Tibial artery (tissue), 4 donors: ENCODE data around the gene CCSER1.

Experiments used
- DNase-seq, 2 donors: peaks; one replicate each; pipeline ENCODE4 v3.0.0-alpha.2; 2019
- H3K27ac ChIP-seq, 2 donors: fragments of 200-600 bp; sonication (generic) in 1 of 2; 1 replicate in 1 of 2; 2 replicates in 1 of 2; pipeline ENCODE4 v1.5.1; 2018 to 2019; ENCODE audit warnings: mild to moderate bottlenecking in 1 of 2
- H3K27me3 ChIP-seq, 2 donors: fragments of 200-600 bp; sonication (generic) in 1 of 2; one replicate each; pipeline versions ENCODE4 v1.5.1 to v1.6.0; 2016 to 2019
- H3K36me3 ChIP-seq, 3 donors: fragments of 200-600 bp; sonication (generic) in 2 of 3; one replicate each; pipeline ENCODE4 v1.5.1; 2016 to 2019; ENCODE audit warnings: mild to moderate bottlenecking in 2 of 3
- H3K4me1 ChIP-seq, 4 donors: fragments of 200-600 bp; sonication (generic) in 2 of 4; 1 replicate in 3 of 4; 2 replicates in 1 of 4; pipeline ENCODE4 v1.5.1; 2016 to 2019
- H3K4me3 ChIP-seq, 2 donors: fragments of 200-600 bp; sonication (generic) in 1 of 2; 1 replicate in 1 of 2; 2 replicates in 1 of 2; pipeline ENCODE4 v1.5.1; 2018 to 2019; ENCODE audit warnings: mild to moderate bottlenecking in 2 of 2
- H3K9me3 ChIP-seq, 3 donors: fragments of 200-600 bp; sonication (generic) in 1 of 3; one replicate each; pipeline ENCODE4 v1.5.1; 2016 to 2019
- intact Hi-C: fragments of 100-400 bp; cut with DNase I; formaldehyde crosslinking; loops from one replicate; pipeline ENCODE4 v1.15.0; 2023; ENCODE audit warnings: low total_unique reads
- TF ChIP-seq, protein P1 (sequence below), 2 experiments: fragments of 200-600 bp in 1 of 2; fragments of 450-650 bp in 1 of 2; IDR thresholded peaks; one replicate each; pipeline ENCODE4 v1.5.1; 2017 to 2019; ENCODE audit warnings: antibody characterized with exemption in 2 of 2, mild to moderate bottlenecking in 1 of 2, moderate library complexity in 1 of 2

CCSER1 gene

DNA sequence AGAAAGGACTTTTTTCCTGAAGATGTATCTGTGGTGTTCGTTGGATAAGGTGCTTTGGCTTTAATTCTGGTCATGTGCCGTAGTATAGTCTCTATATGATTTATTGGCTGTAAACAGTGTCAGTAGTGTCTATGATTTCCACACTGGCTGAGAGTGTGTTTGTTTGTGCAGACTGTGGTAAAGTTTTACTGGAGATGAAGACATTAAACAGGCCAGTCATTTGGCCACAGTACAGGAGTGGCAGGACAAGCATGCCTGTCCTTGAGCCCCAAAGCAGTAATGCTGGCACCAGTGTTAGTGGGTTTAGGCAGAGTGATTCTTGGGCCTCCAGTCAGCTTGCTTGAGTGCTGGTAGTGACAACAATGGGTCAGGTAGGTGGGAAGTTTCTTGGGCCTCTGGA lies 1152.7 kb downstream of the CCSER1 start:
- no peaks in the 10 kb centered on the region for H3K9me3 ChIP-seq
- no peak overlapping the region for H3K4me3 ChIP-seq
- H3K4me1 ChIP-seq: no peaks in the 10 kb centered on the region
- no peak for DNase-seq
- TF ChIP-seq, protein P1, sequence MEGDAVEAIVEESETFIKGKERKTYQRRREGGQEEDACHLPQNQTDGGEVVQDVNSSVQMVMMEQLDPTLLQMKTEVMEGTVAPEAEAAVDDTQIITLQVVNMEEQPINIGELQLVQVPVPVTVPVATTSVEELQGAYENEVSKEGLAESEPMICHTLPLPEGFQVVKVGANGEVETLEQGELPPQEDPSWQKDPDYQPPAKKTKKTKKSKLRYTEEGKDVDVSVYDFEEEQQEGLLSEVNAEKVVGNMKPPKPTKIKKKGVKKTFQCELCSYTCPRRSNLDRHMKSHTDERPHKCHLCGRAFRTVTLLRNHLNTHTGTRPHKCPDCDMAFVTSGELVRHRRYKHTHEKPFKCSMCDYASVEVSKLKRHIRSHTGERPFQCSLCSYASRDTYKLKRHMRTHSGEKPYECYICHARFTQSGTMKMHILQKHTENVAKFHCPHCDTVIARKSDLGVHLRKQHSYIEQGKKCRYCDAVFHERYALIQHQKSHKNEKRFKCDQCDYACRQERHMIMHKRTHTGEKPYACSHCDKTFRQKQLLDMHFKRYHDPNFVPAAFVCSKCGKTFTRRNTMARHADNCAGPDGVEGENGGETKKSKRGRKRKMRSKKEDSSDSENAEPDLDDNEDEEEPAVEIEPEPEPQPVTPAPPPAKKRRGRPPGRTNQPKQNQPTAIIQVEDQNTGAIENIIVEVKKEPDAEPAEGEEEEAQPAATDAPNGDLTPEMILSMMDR (IDR thresholded peaks at IDR 0.05): no peak
- no peaks in the 10 kb centered on the region for H3K36me3 ChIP-seq
- H3K27ac ChIP-seq: no peak overlapping the region
- H3K27me3 ChIP-seq: no peaks in the 10 kb centered on the region
- intact Hi-C loops: no loop called here

DNA sequence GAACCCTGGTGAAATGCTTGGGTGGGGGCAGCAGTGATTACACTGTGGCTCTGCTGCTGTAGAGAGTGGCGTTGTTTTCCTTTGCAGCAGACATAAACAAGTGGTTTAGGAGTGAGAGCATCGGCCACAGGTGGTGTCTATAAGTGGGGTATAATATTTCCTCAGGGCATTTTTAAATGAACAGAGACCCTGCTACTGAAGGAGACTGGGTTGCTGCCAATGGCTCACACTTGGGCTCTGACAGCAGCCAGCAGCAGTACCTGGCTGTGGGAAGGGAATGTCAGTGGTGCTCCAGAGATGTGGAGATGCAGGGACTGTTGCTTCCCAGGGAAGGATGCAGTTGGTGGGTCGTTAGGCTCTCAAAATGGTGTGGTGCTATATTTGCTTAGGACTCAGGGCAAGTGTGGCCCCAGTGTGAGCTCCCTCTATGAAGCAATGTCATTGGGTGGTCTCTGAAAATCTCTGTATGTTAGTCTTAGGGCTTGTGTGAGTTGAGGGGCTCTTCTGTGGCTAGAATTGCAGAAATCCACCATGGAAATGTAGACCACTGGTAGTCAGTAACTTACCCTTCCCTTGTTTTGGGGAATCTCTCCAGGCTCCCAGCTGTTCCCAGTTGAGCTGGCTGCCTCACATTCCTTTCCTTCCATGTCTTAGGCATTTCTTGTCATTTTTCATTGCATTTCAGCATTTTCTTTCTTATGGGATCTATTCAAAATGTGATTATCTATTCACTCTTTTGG lies 1153.5 kb downstream of the CCSER1 start:
- TF ChIP-seq, protein P1 (IDR thresholded peaks at IDR 0.05): no peak
- Histone ChIP-seq H3K27ac (no peak overlapping the region), H3K9me3 (no peaks in the 10 kb centered on the region), H3K27me3 (no peaks in the 10 kb centered on the region), H3K36me3 (no peaks in the 10 kb centered on the region), H3K4me3 (no peak overlapping the region), H3K4me1 (no peaks in the 10 kb centered on the region)
- intact Hi-C loops: no loop called here
- no peak for DNase-seq

DNA sequence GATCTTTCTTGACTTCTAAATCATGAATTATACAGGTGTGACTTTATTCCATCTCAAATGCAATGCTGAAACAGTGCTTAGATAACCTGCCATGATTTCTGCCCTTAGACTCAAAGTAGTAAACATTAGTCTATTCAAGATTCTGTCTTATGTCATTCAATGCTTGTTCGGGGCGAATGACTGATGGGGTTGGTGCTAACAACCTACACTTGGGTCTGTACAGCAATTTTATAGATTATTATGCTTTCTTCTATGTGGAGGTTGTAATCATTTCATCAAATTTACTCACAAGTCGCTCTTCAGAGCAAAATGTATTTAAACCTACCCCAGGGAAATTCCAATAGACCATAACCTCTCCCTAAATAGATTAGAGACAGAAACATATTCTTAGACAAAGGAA lies 1155.0 kb downstream of the CCSER1 start:
- H3K27ac ChIP-seq: no peak overlapping the region
- no peak overlapping the region for H3K4me3 ChIP-seq
- H3K4me1 ChIP-seq: no peaks in the 10 kb centered on the region
- no peaks in the 10 kb centered on the region for H3K36me3 ChIP-seq
- H3K27me3 ChIP-seq: no peaks in the 10 kb centered on the region
- H3K9me3 ChIP-seq: no peaks in the 10 kb centered on the region
- intact Hi-C loops: no loop called here
- TF ChIP-seq, protein P1 (IDR thresholded peaks at IDR 0.05): no peak
- no peak for DNase-seq

DNA sequence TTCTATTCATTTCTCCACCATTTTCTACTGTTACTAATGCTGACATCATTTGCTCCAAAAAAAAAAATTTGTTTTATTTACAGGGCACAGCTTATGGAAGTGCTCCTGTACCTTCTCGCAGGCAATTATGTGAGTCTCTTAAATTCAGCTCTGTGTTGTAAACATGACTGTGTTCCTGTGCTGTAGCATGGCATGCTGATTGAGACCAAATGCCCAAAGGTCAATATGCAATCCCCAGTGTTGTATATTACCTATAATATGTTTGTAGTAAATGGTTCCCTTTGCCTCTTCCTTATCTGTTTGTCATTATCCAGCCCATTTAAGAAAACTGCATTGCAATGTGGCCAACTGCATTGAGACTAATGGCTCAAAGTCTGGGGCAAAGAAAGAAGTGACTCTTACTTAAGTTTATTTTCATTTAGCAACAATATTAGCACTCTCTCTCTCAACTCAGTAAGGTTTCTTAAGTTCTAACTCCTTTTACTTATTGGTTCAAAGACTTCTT lies 1156.6 kb downstream of the CCSER1 start:
- no peak for DNase-seq
- Histone ChIP-seq H3K9me3 (no peaks in the 10 kb centered on the region), H3K27ac (no peak overlapping the region), H3K27me3 (no peaks in the 10 kb centered on the region), H3K4me3 (no peak overlapping the region), H3K4me1 (no peaks in the 10 kb centered on the region), H3K36me3 (no peaks in the 10 kb centered on the region)
- intact Hi-C loops: no loop called here
- TF ChIP-seq, protein P1 (IDR thresholded peaks at IDR 0.05): no peak

DNA sequence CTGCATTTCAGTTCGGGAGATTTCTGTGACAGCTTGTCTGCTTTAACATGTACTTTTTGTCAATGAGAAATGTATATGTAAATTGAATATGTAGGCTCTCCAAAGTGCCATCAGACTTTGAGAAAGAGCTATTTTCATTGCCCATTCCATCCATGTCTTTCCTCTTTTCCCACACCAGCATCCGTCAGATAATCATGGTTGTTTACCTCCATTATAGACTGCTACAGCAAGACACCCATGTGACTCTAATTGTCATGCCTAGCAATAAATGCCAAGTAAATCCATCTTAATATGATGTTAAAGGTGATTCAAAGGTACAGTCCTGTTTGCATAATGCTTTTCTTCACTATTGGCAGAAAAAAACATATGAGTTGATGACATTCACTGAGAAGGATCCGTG lies 1157.3 kb downstream of the CCSER1 start:
- H3K4me1 ChIP-seq: no peaks in the 10 kb centered on the region
- no peaks in the 10 kb centered on the region for H3K9me3 ChIP-seq
- no peaks in the 10 kb centered on the region for H3K27me3 ChIP-seq
- H3K36me3 ChIP-seq: no peaks in the 10 kb centered on the region
- no peak for DNase-seq
- no peak overlapping the region for H3K4me3 ChIP-seq
- TF ChIP-seq, protein P1 (IDR thresholded peaks at IDR 0.05): no peak
- intact Hi-C loops: no loop called here
- H3K27ac ChIP-seq: no peak overlapping the region
